WTC11 (cell line): ENCODE data around the gene ITPR1.

Experiments
- ATF1 ChIP-seq: sonication (generic); formaldehyde crosslinking; IDR thresholded peaks from 2 replicates; pipeline ENCODE4 v1.8.1; 2023; ENCODE audit warnings: mild to moderate bottlenecking, moderate library complexity, missing genetic modification reagents
- ATF2 ChIP-seq: sonication (generic); formaldehyde crosslinking; IDR thresholded peaks from 2 replicates; pipeline ENCODE4 v1.8.1; 2022; ENCODE audit warnings: low read depth, missing genetic modification reagents, borderline replicate concordance
- CTCF ChIP-seq: fragments of 200-600 bp; IDR thresholded peaks from 2 replicates; pipeline ENCODE4 v1.8.0; 2022; ENCODE audit warnings: antibody characterized with exemption
- ESRRA ChIP-seq: sonication (generic); formaldehyde crosslinking; IDR thresholded peaks from 2 replicates; pipeline ENCODE4 v1.8.1; 2022; ENCODE audit warnings: mild to moderate bottlenecking, missing genetic modification reagents, borderline replicate concordance
- ETV6 ChIP-seq: sonication (generic); formaldehyde crosslinking; IDR thresholded peaks from 2 replicates; pipeline ENCODE4 v1.8.1; 2022; ENCODE audit warnings: mild to moderate bottlenecking, missing genetic modification reagents
- FOXK1 ChIP-seq: sonication (generic); formaldehyde crosslinking; IDR thresholded peaks from 2 replicates; pipeline ENCODE4 v1.8.0; 2022; ENCODE audit warnings: mild to moderate bottlenecking, moderate library complexity, missing genetic modification reagents
- NFE2L1 ChIP-seq: sonication (generic); formaldehyde crosslinking; IDR thresholded peaks from 2 replicates; pipeline ENCODE4 v1.8.1; 2023; ENCODE audit warnings: missing genetic modification reagents
- NFYB ChIP-seq: sonication (generic); formaldehyde crosslinking; conservative IDR thresholded peaks from 2 replicates; pipeline ENCODE4 v1.8.0; 2022; ENCODE audit warnings: low read depth, missing genetic modification reagents
- SP1 ChIP-seq: sonication (generic); formaldehyde crosslinking; conservative IDR thresholded peaks from 2 replicates; pipeline ENCODE4 v1.8.1; 2022; ENCODE audit warnings: missing genetic modification reagents
- ZBTB21 ChIP-seq: sonication (generic); formaldehyde crosslinking; IDR thresholded peaks from 2 replicates; pipeline ENCODE4 v1.8.1; 2023; ENCODE audit warnings: mild to moderate bottlenecking, missing genetic modification reagents, borderline replicate concordance

GRCh38 chr3:4730719-4731118 lies 237.6 kb downstream of the ITPR1 start:
- TF ChIP-seq NFE2L1 (CRISPR knock-in tag): no peak
- TF ChIP-seq ZBTB21 (CRISPR knock-in tag): no peak
- TF ChIP-seq ATF1: no peak
- no peak for TF ChIP-seq NFYB
- TF ChIP-seq FOXK1 (CRISPR knock-in tag): no peak
- no peak for TF ChIP-seq ESRRA
- no peak for TF ChIP-seq CTCF
- no peak for TF ChIP-seq SP1 (CRISPR knock-in tag)
- no peak for TF ChIP-seq ATF2 (CRISPR knock-in tag)
- no peak for TF ChIP-seq ETV6 (CRISPR knock-in tag)
